HL-60/S4 treated with retinoic acid at 250 ng/mL for 4 days and 3 days (cell line): ENCODE results near the gene KIAA1191.

ENCODE experiments used
- in situ Hi-C: fragments of 300-500 bp; cut with MboI; formaldehyde crosslinking; loops from 2 replicates; pipeline ENCODE4 v1.7.0; 2022; ENCODE audit warnings: low sequenced_read_pairs

Gene KIAA1191

DNA sequence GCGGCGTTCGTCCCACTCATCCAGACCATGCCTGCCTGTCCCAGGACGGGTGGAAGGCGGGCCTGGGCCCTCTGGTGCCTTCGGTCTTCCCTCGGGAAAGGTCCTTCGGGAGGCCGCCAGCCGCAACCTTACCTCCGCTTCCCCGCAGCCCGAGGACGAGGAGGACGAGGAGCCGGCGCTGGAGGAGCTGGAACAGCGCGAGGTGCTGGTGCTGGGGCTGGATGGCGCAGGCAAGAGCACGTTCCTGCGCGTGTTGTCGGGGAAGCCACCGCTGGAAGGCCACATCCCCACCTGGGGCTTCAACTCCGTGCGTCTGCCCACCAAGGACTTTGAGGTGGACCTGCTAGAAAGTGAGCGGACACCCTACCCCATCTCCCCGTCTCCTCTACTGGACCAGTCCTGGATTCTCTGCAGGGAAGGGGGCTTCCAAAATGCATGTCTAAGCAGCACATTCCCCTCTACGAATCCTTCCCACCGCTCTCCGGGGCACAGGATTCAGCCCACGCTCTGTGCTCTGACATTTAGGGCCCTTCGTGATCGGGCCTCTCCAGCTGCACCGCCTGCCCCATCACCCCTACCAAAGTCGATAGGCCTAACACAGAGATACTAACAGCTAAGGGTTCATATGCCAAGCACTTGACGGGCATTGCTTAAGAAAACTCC, 4.8 kb upstream of the KIAA1191 start:
- in situ Hi-C loops = no loop called here

- in situ Hi-C loops = no loop called here
Observed at GRCh38 chr5:176365351-176366231, 4.0 kb upstream of the KIAA1191 start, which contains the start of gene ARL10. TSS of gene ARL10 (plus strand) at chr5:176365487. CDS start at chr5:176365564, 77 bp downstream.

DNA sequence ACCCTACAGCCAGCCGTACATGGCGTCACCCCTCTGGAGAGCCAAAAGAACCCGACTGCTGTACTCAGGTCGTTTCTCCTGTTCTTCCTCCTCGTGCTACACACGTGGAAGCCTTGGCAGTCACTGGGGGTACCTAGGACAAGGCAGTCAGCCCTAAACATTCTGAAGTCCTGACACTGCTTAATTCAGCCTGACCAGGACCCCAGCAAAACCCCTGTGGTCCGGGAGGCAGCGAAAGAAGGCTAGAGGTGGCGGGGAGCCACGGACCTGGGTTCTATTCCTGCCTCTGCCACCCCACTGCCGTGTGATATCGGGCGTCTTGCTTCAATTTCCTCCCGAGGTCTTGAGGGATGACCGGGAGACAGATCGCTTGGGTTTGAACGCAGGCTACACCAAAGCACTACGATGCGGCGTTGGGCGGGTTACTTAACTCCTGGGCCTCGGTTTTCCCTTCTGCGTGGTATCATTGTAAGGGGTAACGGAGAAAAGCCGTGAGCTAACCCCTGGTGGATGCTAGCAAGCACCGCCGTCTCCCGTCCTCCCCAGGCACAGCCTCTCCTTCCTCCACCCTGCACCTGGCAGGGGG, 3.3 kb upstream of the KIAA1191 start:
- in situ Hi-C loops = no loop called here

DNA sequence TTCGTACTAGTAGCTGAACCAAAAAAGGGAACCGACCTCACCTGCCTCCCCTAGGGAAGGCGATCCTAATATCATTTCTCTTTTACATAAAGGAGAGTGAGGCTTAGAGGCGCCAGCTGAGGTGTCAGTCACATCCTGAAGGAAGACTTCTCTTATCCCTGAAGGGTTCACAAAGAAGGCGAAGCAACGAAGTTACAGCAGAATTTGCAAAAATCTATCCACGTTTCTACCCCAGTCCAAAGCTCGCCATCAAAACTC, 598 bp upstream of the KIAA1191 start:
- in situ Hi-C loops = no loop called here

GRCh38 chr5:176360894-176361436, 599 bp downstream of the KIAA1191 start:
- in situ Hi-C loops = no loop called here

GRCh38 chr5:176359658-176360057, 1.9 kb downstream of the KIAA1191 start:
- in situ Hi-C loops = no loop called here

DNA sequence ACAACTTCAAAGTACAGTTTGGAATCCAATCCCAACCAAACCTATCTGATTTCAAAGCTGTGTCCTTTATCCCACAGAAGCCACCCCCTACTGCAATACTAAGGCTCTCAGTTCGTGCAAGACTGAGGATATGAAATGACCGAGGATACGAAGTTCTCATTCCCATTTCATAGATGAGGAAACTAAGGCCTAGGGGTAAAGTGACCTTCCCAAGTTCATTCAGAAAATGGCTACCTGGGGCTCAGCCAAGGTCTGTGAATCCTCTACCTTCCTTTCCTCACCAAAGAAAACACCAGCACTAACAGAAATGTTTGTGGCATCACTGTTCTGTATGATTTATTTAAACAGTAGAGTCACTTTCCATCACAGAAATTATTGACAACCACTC, 5.4 kb downstream of the KIAA1191 start:
- in situ Hi-C loops = no loop called here

- in situ Hi-C loops = no loop called here
Observed at GRCh38 chr5:176355400-176356178, 6.0 kb downstream of the KIAA1191 start.

DNA sequence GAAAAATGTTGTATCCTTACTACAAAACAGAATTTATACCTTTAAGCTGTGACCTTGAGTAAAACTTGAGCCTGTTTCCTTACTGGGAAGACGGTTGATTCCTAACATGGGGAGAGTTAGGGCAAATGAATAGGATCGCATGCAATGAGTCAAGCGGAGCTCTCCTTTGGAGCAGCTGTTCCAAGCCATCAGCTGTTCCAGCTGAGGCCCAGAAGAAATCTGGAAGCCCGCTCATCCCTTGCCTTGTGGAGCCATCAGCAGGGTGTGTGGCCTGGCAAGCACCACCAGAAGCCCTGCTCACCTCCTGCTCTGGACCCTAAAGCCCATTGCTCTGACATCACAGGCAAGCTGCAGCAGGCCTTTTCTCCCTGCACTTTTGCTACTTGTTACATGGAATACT, 8.0 kb downstream of the KIAA1191 start:
- in situ Hi-C loops = no loop called here

DNA sequence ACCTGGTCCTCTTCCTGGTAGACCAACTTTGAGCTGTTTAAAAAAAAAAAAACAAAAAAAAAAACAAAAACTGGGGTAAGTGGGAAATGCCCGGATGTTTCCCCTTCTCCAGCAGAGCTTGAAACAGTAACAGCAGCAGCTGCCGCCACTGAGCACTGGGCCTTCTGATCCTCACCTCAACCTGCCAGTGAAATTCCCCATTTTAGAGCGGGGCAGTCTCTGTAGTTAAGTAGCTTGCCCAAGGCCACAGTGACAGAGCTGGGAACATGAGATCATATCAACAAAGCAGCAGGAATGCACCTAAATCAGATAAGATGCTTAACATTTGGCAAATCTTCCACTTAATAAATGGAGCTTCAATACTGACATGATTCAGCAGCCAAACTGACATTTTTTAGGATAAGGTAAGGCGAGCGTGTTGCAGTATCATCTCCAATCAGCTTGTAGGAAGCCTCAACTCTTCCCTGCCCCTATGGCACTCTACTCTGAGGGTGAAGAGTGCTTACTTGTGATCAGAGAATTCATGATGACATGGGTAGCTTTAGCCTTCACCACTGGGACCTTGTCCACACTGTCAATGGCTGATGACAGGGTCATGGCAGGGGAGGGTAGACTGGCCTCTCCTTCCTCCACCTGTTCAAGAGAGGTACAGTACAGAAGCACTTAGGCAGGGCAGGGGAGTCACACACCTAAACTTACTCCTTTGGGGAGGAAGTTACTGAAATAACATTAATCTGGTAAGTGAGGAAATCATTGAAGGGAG, 9.3 kb downstream of the KIAA1191 start:
- in situ Hi-C loops = no loop called here

GRCh38 chr5:176350416-176350815, 11.1 kb downstream of the KIAA1191 start:
- in situ Hi-C loops = no loop called here

- in situ Hi-C loops = no loop called here
Observed at GRCh38 chr5:176342766-176343458, 18.7 kb downstream of the KIAA1191 start.

- in situ Hi-C loops = no loop called here
Observed at GRCh38 chr5:176342158-176342483, 19.4 kb downstream of the KIAA1191 start.

- in situ Hi-C loops = no loop called here
Observed at GRCh38 chr5:176341325-176342157, 20.0 kb downstream of the KIAA1191 start.

GRCh38 chr5:176339304-176339703, 22.3 kb downstream of the KIAA1191 start:
- in situ Hi-C loops = no loop called here

- in situ Hi-C loops = no loop called here
Observed at GRCh38 chr5:176337913-176338312, 23.7 kb downstream of the KIAA1191 start.

- in situ Hi-C loops = no loop called here
Observed at GRCh38 chr5:176334031-176334770, 27.4 kb downstream of the KIAA1191 start.

DNA sequence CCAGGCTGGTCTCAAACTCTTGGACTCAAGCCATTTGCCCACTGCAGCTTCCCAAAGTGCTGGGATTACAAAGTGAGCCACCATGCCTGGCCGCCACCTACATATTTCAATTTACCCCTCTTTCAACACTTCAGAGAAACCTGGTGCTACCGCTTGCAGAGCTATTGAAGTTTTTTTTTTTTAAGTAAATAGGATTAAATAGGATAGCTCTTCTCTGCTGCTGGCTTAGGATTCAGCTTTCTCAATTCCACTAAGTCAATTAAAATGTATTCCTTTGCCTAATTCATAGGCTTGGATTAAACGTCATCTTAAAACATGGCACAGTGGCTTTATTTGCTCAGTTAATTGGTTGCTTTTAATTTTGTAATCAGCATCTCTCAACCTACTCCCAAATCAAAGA, 41.0 kb downstream of the KIAA1191 start:
- in situ Hi-C loops = no loop called here
